ENCODE data around the gene RTTN.

GRCh38 chr18:69980982-69981804 lies 224.3 kb downstream of the RTTN start:
- no peak for TF ChIP-seq BRF2 (CRISPR knock-in tag; IDR thresholded peaks at IDR 0.05)
- no peak for TF ChIP-seq MXI1 (IDR thresholded peaks at IDR 0.05; ENCODE audit: borderline replicate concordance, low read depth, low read length)
- TF ChIP-seq DDIT3 (CRISPR knock-in tag; IDR thresholded peaks at IDR 0.05), result no peak
